Gastroesophageal sphincter (tissue), 3 donors: ENCODE results near the gene AGBL4.

Experiments used
- EP300 ChIP-seq: sonication (generic); formaldehyde crosslinking; IDR thresholded peaks from one replicate; pipeline ENCODE4 v1.6.1; 2017; ENCODE audit warnings: antibody characterized with exemption, mild to moderate bottlenecking
- POLR2A ChIP-seq, 2 donors: fragments of 450-650 bp; IDR thresholded peaks; one replicate each; pipeline ENCODE4 v1.6.1; 2017; ENCODE audit warnings: antibody characterized with exemption in 2 of 2, mild to moderate bottlenecking in 2 of 2, moderate library complexity in 1 of 2
- POLR2AphosphoS5 ChIP-seq: sonication (generic); formaldehyde crosslinking; IDR thresholded peaks from one replicate; pipeline ENCODE4 v1.6.1; 2017; ENCODE audit warnings: antibody characterized with exemption
- TF ChIP-seq, protein P1 (sequence below), 4 experiments: fragments of 200-600 bp in 2 of 4; fragments of 450-650 bp in 2 of 4; sonication (generic) in 1 of 4; IDR thresholded peaks; one replicate each; pipeline ENCODE4 v1.5.1; 2017 to 2019; ENCODE audit warnings: antibody characterized with exemption in 4 of 4, mild to moderate bottlenecking in 2 of 4, moderate library complexity in 2 of 4

- TF ChIP-seq POLR2A (IDR thresholded peaks at IDR 0.05), result no peak
- no peak for TF ChIP-seq POLR2AphosphoS5
- TF ChIP-seq, protein P1, sequence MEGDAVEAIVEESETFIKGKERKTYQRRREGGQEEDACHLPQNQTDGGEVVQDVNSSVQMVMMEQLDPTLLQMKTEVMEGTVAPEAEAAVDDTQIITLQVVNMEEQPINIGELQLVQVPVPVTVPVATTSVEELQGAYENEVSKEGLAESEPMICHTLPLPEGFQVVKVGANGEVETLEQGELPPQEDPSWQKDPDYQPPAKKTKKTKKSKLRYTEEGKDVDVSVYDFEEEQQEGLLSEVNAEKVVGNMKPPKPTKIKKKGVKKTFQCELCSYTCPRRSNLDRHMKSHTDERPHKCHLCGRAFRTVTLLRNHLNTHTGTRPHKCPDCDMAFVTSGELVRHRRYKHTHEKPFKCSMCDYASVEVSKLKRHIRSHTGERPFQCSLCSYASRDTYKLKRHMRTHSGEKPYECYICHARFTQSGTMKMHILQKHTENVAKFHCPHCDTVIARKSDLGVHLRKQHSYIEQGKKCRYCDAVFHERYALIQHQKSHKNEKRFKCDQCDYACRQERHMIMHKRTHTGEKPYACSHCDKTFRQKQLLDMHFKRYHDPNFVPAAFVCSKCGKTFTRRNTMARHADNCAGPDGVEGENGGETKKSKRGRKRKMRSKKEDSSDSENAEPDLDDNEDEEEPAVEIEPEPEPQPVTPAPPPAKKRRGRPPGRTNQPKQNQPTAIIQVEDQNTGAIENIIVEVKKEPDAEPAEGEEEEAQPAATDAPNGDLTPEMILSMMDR (IDR thresholded peaks at IDR 0.05), result no peak
- TF ChIP-seq EP300, result no peak
Observed at GRCh38 chr1:48582408-48582807, 1441.3 kb downstream of the AGBL4 start.
